T1000 (cell line): ENCODE data around the gene FMR1NB.

Source experiments
- DNase-seq: peaks from one replicate; lab custom pipeline; 2025; ENCODE audit warnings: mixed read lengths; lab: John Stamatoyannopoulos, UW

FMR1NB gene, protein sequence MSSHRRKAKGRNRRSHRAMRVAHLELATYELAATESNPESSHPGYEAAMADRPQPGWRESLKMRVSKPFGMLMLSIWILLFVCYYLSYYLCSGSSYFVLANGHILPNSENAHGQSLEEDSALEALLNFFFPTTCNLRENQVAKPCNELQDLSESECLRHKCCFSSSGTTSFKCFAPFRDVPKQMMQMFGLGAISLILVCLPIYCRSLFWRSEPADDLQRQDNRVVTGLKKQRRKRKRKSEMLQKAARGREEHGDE

DNA sequence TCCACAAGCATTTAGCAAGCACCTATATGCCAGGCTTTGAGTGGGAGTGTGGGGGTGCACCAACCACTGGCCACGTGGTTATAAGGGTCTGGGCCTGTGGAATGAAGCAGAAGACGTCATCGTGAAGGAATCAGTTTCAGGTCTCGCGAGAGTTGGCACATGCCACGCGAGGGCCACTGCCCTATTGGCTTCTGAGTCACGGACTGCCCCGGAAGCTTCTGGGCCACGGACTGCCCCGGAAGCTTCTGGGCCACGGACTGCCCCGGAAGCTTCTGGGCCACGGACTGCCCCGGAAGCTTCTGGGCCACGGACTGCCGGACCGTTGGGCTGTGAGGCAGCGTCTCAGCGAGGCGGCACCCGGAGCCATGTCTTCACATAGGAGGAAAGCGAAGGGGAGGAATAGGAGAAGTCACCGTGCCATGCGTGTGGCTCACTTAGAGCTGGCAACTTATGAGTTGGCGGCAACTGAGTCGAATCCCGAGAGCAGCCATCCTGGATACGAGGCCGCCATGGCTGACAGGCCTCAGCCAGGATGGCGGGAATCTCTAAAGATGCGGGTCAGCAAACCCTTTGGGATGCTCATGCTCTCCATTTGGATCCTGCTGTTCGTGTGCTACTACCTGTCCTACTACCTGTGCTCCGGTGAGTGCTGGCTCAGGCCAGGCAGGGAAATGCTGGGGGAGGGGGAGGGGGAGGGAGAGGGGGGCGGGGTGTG is at the start of gene FMR1NB:
FMR1NB (plus strand) TSS at position 300 of the 715 bp plus-strand sequence; CDS start at position 366, 66 bp downstream.
- DNase-seq, result no peak

DNA sequence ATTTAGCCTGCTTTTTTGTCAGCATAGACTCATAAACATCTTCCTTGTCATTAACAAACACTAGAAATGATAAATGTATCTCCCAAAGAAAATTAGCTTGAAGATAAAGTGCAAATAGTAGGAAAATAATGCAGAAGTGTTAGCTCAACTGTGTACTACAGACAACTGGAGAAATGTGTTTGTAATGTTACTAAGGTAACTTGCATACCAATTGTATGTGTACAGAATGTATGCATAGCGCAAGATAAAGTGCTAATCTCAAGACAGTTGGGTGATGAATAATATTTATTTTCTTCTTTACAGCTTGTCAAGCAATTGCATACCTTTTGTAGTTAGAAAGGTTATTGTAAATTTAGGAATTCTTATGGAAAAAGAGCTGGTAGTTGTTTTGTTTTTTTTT is 47.3 kb upstream of the FMR1NB start:
- no peak for DNase-seq

DNA sequence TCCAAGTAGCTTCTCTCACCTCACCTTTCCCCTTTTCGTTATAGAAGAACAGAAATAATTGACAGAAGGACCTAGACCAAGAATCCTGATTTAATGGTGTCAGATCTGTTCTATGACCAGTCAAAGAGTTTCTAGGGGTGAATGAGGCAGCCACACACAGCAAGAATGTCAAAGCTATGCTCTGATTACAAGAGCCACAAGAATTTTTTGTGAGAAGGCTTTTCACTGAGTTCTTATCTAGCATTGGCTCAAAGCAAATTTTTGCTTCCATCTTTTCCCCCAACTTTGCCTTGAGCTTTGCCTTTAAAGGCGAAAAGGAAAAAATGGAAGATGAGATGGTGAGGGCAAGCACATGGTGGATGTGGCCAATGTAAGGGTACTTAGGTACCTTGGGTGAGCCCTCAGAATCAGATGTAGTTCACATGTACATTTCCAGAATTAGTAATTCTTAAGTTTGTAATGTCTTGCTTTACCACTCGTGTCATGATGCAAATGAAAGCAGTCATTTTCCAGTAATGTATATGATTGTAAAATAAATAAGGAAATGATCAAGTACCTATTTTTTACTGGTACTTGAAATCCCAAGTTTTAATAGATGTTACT is 45.9 kb upstream of the FMR1NB start:
- no peak for DNase-seq

DNA sequence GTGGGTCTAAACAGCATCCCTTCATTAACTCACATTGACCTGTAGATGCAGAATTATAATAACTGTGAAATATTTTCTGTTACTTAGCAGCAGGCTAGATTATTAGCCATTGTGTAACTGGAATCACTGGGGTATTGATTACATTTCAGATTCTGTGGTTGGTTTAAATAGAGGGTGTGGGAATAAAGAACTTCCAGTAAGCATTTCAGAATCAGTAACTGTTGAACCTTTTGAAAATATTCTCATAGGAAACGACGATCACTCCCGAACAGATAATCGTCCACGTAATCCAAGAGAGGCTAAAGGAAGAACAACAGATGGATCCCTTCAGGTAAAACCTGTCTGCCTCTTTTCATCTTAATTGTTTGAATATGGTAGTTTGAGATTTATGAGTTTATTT is 35.9 kb upstream of the FMR1NB start:
- no peak for DNase-seq

DNA sequence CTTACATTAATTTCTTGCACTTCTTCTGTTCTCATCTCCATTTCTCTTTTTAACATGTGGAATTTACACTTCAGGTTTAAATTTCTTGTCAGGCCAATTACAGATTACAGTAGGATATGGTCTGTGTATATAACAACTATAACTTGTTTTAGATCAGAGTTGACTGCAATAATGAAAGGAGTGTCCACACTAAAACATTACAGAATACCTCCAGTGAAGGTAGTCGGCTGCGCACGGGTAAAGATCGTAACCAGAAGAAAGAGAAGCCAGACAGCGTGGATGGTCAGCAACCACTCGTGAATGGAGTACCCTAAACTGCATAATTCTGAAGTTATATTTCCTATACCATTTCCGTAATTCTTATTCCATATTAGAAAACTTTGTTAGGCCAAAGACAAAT is 32.6 kb upstream of the FMR1NB start:
- DNase-seq, result no peak

DNA sequence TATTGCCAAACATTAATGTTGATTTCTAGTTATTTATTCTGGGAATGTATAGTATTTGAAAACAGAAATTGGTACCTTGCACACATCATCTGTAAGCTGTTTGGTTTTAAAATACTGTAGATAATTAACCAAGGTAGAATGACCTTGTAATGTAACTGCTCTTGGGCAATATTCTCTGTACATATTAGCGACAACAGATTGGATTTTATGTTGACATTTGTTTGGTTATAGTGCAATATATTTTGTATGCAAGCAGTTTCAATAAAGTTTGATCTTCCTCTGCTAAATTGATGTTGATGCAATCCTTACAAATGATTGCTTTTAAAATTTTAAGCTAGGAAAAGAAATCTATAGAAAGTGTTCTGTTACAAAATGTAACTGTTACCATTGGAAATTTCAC is 30.8 kb upstream of the FMR1NB start:
- no peak for DNase-seq

DNA sequence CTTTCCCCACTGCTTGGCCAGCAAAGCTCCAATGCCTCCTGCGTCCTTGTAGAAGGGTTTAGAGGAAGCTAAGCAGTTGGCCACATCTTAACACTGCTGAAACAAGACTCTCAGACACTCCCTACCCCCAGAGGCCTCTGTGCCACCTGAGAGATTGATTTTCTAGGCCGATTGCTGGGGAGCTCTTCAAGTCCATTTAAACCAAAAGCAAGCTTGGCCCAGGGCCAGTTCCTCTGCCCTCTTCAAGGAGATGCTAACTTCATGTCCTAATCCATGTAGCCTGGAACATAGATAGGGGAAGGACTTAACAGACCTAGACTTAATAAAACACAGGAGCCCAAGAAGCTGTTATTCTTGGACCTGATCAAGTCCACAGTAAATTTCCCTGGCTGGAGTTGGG is 27.2 kb upstream of the FMR1NB start:
- DNase-seq, result no peak

DNA sequence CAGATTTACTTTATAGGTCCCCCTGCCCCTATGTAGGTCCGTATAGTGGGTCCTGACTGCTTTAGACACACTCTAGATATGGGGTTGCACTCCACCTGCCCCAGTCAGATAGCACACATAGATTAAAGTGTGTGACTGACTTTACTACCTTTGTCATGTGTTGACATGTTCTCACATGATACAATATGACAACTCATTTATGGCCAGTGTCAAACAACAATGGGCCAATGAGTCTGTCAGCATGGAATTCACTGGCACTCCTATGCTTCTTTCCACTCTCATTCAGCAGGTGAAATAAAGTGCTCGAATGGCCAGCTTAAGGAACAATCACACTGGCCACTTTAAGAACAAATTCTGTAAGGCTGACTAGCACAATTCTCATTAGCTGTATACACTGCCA is 23.8 kb upstream of the FMR1NB start:
- no peak for DNase-seq

DNA sequence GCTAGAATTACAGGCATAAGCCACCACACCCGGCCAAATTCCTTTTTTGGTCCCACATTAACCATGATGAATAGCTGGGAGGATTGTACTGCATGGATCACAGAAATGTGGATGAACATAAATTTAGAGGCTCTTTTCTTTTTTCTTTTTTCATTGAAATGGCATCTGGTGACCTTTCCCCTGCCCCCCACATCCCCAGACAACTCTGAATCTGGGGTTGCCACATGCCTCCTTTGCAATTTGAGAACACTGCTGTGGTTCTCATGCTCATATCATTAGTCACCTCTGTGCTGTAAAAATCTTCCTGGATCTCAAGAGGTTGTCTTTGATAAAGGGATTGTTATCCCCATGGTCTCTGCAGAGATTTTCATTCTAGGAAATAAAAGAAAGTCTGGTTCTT is 22.8 kb upstream of the FMR1NB start:
- DNase-seq, result peak; percentile 3

DNA sequence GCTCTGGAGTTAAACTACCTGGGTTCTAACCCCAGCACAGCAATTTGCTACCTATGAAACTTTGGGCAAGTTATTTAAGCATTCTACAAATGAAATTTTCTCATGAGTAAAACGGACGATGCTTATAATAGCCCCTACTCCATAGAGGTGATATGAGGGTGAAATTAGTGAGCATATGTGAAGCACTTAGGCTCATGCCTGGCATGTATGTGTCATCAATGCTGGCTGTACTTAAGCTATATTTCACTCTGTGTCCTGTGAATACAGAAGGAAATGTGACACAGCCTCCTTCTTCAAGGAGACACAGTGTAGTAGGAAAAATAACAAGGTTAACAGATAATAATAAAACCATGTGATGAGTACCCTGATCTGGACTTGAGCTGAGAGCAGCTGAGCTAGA is 20.4 kb upstream of the FMR1NB start:
- no peak for DNase-seq

DNA sequence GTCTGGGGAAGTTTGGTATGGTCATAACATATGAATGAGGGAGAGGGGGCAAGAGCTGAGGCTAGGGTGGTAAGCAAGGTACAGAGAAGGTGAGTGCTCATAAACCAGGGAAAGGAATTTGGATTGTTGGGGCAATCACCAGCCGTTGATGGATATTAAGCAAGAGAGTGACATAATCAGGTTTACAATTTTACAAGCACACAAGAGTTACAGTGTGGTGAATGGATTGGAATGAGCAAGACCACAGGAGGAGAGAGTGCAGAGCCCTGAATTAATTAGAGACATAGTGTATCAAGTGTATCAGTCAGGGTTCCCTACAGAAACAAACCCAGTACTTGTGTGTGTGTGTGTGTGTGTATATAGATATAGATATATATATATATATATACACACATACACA is 18.7 kb upstream of the FMR1NB start:
- DNase-seq, result peak; percentile 3

DNA sequence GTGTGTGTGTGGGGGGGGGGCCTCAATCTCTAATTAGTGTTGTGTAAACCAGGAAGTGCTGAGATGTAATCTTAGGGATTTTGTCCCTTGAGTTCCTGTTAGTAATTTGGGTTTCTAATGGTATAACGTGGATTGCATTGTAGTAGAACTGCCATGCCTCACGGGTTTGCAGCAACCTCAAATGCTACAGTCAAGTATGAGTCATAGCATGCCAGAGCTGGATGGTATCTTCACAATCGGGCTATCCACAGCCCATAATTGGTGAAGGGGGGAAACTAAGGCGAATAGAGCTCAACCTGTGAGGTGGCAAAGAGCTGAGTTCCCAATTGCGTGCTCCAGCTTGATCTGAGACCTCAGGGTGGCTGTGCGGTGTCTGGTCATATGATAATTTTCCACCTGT is 2.2 kb upstream of the FMR1NB start:
- DNase-seq, result no peak

DNA sequence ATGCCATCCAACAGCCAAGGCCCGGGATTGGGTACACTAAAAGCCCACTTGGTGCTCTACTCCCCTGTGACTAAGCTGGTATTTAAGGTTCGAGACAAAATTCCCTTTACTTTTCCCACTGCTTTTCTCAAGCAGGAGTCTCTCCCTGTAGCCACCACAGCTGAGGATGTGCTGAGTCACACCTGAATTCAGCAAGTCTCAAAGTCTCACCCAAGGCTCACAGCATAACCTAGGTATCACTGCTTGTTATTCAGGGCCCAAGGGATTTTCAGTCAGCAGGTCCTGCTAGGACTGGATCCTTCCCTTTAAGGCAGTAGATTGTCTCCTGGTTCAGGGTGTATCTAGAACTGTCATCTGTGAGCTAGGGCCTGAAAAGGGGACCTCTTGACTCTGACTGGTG is 39.2 kb downstream of the FMR1NB start:
- DNase-seq, result no peak

DNA sequence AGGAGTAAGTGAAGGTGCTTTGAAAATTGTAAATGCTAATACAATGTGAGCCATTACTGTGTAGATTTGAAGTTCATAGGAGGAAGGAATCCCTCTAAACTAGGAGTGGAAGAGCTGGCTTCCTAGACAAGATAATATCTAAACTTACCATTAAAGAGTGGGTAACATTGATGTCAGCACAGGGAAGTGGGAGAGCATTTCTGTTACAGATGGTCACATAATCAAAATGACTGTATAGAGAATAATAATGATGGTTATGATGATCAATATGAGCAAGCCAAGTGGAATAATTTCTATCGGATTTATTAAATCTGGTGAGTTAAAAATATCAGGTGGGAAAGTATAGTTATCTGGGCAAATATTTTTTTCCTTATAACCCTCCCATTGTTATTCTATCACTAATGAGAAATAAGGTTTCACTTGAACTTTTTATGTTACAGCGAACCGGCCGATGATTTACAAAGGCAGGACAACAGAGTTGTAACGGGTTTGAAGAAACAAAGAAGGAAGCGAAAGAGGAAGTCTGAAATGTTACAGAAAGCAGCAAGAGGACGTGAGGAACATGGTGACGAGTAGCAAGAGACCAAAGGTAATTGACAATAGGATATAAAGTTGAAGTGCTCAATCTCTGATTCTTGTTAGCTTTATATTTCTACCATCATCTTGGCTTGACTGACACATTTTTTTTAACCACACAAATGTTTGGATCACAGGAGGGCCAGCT is 43.5 kb downstream of the FMR1NB start:
- no peak for DNase-seq

DNA sequence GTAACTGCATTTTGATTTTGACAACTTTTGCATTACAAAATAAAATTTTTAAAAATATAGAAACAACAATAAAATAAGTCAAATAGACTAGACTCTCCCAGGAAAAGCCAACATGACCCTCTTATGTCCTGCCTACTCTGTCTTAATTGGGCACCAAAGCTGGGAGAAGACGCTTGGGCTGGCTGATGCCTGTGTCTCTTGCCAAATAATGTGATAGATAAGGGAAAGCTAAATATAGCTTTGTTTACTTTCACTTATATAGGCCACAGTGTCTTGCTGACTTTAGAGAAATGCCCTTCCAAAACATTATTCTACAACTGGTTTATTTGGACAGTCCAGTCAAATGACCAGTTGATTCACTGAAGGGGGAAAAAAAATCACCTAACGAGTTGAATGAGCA is 54.2 kb downstream of the FMR1NB start:
- no peak for DNase-seq

DNA sequence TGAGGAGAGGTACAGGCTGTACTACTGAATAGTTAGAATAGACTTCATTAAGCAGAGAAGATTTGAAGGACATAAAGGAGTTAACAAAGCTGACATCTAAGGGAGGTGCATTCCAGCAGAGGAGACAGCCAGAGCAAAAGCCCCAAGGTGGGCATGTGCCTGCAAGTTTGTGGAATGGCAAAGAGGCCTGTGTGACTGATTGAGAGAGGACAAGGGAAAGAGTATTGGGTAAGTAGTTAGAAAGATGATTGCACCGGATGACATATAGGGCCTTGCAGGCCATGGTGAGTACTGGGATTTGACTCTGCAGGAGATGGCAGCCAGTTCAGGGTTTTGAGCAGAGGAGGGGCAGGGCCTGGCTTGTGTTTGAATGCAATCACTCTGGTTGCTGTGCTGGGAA is 55.9 kb downstream of the FMR1NB start:
- no peak for DNase-seq

DNA sequence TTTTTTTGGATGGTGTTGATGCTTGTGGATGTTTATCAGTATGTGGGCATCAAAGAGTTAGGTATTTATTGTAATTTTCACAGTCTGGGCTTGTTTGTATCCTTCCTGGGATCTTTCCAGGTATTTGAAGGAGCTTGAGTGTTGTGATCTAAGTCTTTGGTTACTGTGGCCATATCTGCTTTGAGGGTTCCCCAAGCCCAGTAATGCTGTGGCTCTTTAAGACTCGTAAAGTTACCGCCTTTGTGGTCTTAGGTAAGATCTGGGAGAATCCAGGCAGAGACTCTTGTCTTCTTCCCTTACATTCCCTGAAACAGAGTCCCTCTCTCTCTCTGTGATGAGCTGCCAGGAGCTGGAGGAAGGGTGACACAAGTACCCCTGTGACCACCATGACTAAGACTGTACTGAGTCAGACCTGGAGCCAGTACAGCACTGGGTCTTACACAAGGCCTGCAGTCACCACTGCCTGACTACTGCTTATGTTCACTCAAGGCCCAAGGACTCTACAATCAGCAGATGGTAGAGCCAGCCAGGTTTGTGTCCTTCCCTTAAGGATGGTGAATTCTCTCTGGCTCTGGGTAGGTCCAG is 62.2 kb downstream of the FMR1NB start:
- peak; percentile 25 for DNase-seq

DNA sequence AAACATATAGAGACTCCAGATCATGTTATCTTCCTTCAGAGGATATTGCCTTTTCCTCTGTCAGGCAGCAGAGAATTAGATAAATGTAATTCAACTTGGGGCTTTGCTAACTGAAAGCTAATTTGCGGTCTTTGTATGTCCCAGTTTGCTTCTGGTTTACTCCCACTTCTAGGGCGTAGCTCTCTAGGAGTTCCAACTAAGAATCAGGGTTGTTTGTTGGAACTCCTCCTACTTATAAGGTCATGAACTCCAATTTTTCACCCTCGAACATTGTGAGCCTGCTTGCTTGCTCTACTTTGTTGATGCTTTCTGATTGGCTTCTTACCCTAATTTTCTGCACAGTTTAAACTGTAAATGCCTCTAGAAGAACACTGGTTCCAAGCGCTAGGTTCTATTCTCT is 66.1 kb downstream of the FMR1NB start:
- no peak for DNase-seq

DNA sequence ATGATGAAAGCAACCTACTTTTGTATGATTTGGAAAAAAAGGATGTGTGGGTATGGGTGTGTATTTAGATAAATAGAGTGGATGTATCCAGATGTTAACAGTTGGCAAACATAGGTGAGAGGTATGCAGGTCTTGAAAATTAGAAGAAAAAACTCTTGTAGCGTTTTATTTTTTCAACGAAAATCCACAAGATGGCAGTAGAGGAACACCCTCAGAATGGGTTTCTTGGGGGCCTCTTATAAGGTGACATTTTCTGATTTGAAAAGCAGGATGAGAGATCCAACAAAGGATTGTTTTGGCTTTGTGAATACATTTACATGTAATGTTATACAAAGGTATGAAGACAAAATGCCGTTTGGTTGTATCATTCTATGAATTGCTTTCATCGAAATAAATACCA is 68.3 kb downstream of the FMR1NB start:
- DNase-seq, result no peak

DNA sequence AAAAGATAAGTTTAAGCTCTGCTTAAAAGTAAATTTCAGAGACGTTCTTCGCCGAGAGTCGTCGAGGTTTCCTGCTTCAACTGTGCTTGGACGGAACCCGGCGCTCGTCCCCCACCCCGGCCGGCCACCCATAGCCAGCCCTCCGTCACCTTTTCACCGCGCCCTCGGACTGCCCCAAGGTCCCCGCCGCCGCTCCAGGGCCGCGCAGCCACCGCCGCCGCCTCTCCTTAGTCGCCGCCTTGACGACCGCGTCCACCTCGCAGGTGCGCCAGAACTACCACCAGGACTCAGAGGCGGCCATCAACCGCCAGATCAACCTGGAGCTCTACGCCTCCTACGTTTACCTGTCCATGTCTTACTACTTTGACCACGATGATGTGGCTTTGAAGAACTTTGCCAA is 70.8 kb downstream of the FMR1NB start:
- no peak for DNase-seq

DNA sequence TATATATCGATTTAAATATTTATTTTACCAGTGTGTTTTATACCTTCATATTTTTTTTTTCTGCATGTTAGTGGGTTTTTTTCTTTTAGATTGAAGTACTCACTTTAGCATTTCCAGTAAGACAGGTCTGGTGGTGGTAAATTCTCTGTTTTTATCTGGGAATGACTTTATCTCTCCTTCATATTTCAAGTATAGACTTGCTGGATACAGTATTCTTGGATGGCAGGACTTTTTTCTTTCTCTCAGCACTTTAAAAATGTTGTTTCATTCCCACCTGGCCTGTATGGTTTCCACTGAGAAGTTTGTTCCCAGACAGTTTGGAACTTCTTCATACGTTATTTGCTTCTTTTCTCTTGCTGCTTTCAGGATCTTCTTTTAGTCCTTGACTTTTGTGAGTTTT is 86.1 kb downstream of the FMR1NB start:
- DNase-seq, result no peak

DNA sequence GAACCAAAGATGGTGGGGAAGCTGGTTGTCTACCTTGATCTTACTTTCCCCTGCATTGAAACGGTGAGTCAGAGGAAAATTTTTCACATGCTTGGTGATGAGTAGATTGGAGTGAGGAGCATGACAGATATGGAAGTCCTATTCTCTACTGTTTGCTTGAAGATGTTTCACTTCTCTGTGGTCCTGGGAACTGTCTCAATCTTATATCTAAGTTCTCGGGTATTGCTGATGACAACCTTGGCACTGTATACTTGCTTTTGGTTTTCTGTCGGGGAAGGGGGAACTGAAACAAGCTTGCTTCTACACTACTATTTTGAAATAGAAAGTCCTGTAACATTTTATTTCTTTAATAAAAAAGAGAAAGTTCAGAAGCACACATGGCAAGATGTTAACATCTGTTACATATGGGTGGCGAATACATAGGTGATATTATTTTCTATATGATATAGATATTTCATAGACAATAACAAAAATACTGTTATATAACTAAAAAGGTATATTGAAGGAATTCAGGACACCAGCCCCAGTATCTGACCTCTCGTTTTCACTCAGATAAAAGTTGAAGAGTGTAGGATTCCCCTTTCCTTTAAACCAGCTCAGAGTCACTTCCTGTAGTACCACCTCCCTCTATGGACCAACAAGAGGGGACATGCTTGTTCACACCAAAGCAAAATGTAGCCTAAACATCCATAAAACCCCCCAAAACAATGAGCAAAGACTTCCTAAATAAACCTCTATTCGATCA is 88.8 kb downstream of the FMR1NB start:
- no peak for DNase-seq
